PC-9 (cell line): Measurements from ENCODE around the gene NIP7.

Experiments
- CTCF ChIP-seq: fragments of 200-600 bp; sonication (generic); conservative IDR thresholded peaks from 2 replicates; pipeline ENCODE4 v1.6.1; 2017; ENCODE audit warnings: mixed run types, antibody characterized with exemption, mild to moderate bottlenecking, moderate library complexity
- EZH2 ChIP-seq: fragments of 200-600 bp; sonication (generic); IDR thresholded peaks from 2 replicates; pipeline ENCODE4 v1.8.0; 2017; ENCODE audit warnings: antibody characterized with exemption, low read depth

- TF ChIP-seq CTCF: no peak
- TF ChIP-seq EZH2: no peak
These were observed 24.5 kb downstream of the NIP7 start for GRCh38 chr16:69364088-69364487.
